NCI-H2029 (cell line): ENCODE measurements around the gene ARHGAP27.
"Not testable (repeated sequence)": the region's sequence is repeated elsewhere in the genome, so short reads cannot be mapped to it uniquely, and the experiment has no call there.

ENCODE experiments used
- DNase-seq: peaks from one replicate; lab custom pipeline; 2025; lab: John Stamatoyannopoulos, UW

ARHGAP27 gene

DNA sequence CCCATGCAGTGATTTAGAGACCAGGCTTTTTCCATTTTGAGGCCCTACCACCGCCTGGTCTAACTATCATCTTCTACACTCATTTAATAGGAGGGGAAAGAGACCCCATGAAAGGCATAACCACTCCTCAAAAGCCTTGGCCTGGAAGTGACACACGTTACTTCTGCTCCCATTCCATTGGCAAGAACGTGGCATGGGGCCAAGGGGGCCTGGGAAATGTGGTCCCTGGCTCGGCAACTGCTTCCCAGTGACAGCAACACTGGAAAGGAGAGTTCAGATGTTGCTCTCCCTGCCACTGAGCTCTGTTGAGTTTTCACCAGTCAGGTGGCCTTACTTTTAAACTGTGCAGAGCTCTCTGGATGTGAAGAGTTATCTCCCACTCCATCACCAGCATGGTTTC is 70.7 kb downstream of the ARHGAP27 start:
- DNase-seq = no peak

DNA sequence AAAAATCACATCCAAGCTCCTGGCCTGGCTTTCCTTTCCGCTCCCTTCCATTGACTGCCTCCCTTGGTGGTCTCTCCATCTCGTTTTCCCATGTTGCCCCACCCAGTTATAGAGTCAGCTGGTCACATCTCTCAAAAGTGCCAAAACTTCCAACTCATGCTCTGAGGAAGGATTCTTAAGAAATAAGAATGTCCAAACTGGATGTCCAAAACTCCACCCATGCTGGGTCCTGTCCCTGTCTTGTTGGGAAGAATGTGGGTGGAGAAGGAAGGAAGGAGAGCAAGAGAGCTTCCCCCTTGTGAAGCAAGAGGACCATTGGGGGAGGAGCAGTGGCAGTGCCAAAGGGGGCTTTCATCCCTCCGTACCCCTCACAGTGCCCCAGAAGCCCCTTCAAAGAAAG is 71.2 kb downstream of the ARHGAP27 start:
- no peak for DNase-seq

DNA sequence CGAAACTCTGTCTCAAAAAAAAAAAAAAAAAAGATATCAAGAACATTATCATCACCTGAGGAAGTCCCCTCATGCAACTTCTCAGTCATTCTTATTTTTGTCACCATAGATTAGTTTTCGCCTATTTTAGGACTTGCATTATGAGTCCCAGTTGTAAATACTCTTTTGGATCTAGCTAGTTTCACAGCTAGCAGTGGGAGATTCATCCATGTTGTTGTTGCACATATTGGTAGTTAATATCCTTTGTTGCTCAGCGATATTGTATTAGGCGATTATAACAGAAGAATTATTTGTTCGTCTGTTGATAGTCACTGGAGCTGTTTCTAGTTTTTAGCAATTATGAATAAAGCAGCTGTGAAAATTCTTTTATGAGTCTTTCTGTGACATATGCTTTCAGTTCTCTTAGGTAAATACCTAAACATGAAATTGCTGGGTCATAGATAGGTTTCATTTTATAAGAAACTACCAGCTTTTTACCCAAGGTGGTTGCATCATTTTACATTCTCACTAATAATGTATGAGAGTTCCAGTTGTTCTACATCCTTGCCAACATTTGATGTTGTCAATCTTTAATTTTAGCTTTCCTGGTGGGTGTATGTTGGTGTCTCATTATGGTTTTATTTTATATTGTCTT is 75.2 kb downstream of the ARHGAP27 start:
- DNase-seq = no peak

DNA sequence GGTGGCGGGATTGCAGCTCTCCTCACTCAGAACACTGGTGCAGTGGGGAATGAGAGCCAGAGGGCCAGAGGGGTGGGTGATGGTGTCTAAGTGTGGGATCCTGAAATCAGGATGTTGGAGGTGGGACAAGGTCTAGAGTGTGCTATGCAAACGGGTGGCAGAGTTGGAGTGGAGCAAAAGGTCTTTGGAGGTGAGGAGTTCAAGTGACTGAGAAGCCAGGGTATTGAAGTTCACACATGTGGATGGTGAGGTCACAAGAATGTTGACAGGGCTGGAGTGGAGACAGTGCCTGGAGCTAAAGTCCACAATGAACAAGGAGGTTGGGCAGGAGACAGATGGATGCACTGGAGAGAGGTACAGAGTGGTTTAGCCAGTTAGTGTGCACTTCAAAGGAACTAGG is 77.6 kb downstream of the ARHGAP27 start:
- no peak for DNase-seq

DNA sequence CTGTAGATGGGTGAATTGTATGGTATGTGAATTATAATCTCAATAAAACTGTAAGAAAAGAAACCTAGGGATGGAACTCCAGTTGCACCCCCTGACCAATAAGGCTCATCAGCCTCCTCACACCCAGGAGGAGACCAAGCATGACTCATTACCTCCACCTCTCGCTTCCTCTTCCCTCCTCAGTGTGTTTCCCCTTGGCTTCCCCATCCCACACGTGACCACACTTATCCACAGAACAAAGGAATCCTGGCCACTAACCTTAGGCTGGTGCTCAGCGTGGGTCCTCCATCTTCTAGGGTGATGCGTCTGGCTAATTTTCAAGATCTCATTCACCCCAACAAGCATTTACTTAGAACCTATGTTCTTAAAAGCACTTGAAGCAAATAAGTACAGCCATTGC is 79.6 kb downstream of the ARHGAP27 start:
- no peak for DNase-seq

DNA sequence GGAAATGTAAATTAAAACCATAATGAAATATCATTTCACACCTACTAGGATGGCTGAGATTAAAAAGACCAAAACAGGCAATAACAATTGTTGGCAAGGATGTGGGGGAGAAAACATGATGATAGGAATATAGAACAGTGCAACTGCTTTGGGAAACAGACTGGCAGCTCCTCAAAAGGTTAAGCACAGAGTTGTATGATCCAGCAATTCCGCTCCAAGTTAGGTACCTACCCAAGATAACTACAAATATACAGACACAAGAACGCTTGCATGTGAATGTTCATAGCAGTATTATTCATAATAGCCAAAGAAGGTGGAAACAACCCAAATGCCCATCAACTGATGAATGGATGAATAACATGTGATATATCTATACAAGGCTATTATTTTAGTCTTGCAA is 80.8 kb downstream of the ARHGAP27 start:
- no peak for DNase-seq

DNA sequence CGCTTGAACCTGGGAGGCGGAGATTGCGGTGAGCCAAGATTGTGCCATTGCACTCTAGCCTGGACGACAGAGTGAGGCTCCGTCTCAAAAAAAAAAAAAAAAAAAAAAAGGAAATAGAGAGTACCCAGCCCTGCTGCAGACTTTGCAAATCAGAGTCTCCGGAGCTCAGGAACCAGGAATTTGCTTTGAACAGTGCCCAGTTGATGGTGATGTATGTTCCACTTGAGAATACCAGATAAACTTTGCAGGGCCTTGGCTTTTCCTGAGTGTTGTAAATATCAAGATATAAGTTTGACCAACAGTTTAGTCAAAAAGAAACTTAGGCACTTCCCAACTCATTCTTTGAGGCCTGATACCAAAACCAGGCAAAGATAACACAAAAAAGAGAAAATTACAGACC is 85.2 kb downstream of the ARHGAP27 start:
- DNase-seq = no peak

DNA sequence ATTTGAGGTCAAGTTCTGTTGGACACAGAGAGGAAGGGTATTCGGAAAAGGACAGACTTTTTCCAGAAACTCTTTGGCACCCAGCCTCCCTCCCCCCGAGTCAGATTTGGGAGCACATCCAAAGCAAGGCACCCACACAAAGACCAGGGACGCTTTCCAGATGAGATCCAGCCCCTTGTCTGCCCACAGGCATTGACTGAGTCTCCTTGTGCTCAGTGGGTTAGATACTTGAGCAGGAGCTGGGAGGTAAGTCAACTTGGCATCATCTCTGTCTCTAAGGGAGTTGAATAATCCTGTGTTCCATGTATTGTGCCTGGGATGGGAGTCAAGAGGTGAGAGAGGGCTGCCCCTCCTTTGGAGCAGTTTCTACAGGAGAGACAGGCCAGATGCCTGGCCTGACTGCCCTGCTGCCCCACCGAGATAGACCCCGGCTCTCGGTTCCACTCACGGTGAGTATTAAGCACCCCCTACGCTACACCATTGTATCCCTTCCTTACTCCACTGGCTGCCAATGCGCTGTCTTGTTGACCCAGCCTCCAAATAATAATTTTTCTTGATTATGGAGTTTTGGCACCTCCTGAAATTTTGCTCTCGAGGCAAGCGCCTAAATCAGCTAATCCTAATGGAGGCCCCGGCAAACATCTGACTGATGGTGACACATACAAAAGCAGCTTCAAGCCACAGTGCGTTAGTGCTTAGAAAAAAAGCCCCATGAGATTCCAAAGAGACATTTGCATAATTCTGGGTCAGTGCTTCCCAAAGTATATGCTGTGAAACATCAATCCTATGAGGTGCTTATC is 86.3 kb downstream of the ARHGAP27 start:
- no peak for DNase-seq

DNA sequence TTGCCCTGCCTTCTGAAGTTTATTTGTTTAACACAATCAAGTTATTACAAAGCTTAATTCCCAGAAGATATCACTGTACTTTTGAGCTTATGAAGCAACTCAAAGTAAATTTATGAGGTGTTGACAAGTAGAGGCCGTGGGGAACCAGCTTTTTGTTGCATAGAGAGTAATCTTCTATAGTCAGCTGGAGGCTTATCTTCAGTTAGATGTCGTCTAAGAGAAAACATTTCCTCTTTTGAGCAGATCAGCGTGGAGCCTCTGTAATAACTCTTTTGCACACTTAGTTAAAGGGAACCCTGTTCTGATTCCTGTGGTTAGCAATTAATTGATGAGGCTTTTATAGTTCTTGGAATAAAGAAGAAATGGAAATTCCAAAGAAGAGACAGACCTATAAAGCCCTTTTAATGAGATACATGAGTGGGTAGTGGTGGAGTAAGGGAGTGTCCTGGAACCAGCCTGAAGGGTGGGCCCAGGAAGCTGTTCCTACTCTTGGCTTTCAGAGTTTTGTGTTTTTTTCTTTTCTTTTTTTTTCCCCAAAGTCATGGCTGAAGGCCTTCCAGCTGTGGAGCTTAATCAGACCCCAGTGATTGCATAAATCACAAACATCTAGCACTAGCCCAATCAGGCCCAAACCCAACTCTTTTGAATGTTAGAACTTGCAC is 87.0 kb downstream of the ARHGAP27 start:
- DNase-seq = no peak

DNA sequence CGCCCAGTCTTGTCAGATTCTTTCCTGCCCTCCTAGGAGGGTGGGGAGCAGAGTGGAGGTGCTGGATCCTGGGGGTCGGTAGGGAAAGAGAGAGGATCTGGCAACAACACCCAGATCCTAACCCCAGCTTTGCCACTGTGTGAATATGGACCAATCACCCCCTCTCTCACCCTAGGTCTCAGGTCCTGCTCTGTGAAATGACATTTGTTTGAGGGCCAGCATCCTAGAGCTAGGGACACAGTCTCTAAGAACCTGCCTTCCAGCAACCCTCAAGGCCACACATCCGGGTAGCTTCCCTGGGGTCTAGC is 87.5 kb downstream of the ARHGAP27 start:
- no peak for DNase-seq

DNA sequence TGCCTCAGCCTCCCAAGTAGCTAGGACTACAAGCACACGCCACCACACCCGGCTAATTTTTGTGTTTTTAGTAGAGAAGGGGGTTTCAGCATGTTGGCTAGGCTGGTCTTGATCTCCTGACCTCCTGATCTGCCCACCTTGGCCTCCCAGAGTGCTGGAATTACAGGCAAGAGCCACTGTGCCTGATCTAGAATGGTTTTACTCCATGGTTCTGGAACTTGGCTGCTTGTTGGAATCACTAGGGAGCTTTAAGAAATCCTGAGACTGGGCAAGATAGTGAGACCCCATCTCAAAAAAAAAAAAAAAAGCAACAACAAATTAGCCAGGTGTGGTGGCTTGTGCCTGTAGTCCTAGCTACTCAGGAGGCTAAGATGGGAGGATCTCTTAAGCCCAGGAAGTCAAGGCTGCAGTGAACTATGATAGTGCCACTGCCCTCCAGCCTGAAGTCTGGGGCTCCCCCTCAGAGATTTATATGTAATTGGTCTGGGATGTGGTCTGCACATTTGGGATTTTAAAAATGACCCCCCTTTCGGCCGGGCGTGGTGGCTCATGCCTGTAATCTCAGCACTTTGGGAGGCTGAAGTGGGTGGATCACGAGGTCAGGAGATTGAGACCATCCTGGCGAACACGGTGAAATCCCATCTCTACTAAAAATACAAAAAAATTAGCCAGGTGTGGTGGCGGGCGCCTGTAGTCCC is 88.6 kb downstream of the ARHGAP27 start:
- DNase-seq = not testable (repeated sequence)
